Measurements from ENCODE around the gene MYO1F.

MYO1F gene

GRCh38 chr19:8600064-8600463 lies 22.8 kb upstream of the MYO1F start:
- no peak overlapping the region for H3K4me3 ChIP-seq (ENCODE audit: low read depth, low read length)

GRCh38 chr19:8596168-8596567 lies 18.9 kb upstream of the MYO1F start:
- no peak for TF ChIP-seq CTCF (IDR thresholded peaks at IDR 0.05; ENCODE audit: low read depth, low read length)

More at GRCh38 chr19:8600064-8600463, 22.8 kb upstream of the MYO1F start:
- no peak for TF ChIP-seq CTCF (IDR thresholded peaks at IDR 0.05; ENCODE audit: low read depth, low read length)

GRCh38 chr19:8595651-8596050 lies 18.4 kb upstream of the MYO1F start:
- H3K4me3 ChIP-seq (ENCODE audit: low read depth, low read length): no peak overlapping the region
- TF ChIP-seq CTCF (IDR thresholded peaks at IDR 0.05; ENCODE audit: low read depth, low read length): no peak

More at GRCh38 chr19:8596168-8596567, 18.9 kb upstream of the MYO1F start:
- H3K4me3 ChIP-seq (ENCODE audit: low read depth, low read length): no peak overlapping the region

GRCh38 chr19:8593931-8594330 lies 16.7 kb upstream of the MYO1F start:
- no peak overlapping the region for H3K4me3 ChIP-seq (ENCODE audit: low read depth, low read length)
- TF ChIP-seq CTCF (IDR thresholded peaks at IDR 0.05; ENCODE audit: low read depth, low read length): no peak

- H3K4me3 ChIP-seq (ENCODE audit: low read depth, low read length): peak overlapping the region; percentile 35
- TF ChIP-seq CTCF (IDR thresholded peaks at IDR 0.05; ENCODE audit: low read depth, low read length): no peak
Observed at GRCh38 chr19:8592231-8593009, 15.2 kb upstream of the MYO1F start.

GRCh38 chr19:8589177-8589714 lies 12.0 kb upstream of the MYO1F start:
- H3K4me3 ChIP-seq (ENCODE audit: low read depth, low read length): no peak overlapping the region
- TF ChIP-seq CTCF (IDR thresholded peaks at IDR 0.05; ENCODE audit: low read depth, low read length): no peak

Measured in WI38 (cell line).